Uterus (tissue), 2 donors: Measurements from ENCODE around the gene ASH1L.

Source experiments
- CTCF ChIP-seq, 4 experiments: fragments of 200-600 bp in 2 of 4; fragments of 450-650 bp in 2 of 4; sonication (generic) in 2 of 4; IDR thresholded peaks; one replicate each; pipeline ENCODE4 v1.5.1; 2016 to 2019; ENCODE audit warnings: antibody characterized with exemption in 4 of 4, mild to moderate bottlenecking in 2 of 4, moderate library complexity in 1 of 4
- POLR2A ChIP-seq, 2 donors: fragments of 450-650 bp; IDR thresholded peaks; one replicate each; pipeline ENCODE4 v1.6.1; 2016; ENCODE audit warnings: antibody characterized with exemption in 2 of 2, mild to moderate bottlenecking in 1 of 2, moderate library complexity in 1 of 2

GRCh38 chr1:155471891-155472290 lies 90.7 kb downstream of the ASH1L start:
- no peak for TF ChIP-seq CTCF (IDR thresholded peaks at IDR 0.05)
- no peak for TF ChIP-seq POLR2A (IDR thresholded peaks at IDR 0.05)
